OCI-LY3 (cell line): ENCODE results near the gene CNOT3.

Experiments used
- EZH2phosphoT487 ChIP-seq: fragments of 200-600 bp; shearing (Covaris generic); IDR thresholded peaks from 2 replicates; pipeline ENCODE4 v1.6.1; 2018; ENCODE audit warnings: antibody characterized with exemption, mixed run types, low read depth
- TF ChIP-seq, protein P1 (sequence below): fragments of 200-600, 300-600 bp; sonication (generic); IDR thresholded peaks from 2 replicates; pipeline ENCODE4 v1.5.1; 2014; ENCODE audit warnings: antibody characterized with exemption, low read length, low read depth

DNA sequence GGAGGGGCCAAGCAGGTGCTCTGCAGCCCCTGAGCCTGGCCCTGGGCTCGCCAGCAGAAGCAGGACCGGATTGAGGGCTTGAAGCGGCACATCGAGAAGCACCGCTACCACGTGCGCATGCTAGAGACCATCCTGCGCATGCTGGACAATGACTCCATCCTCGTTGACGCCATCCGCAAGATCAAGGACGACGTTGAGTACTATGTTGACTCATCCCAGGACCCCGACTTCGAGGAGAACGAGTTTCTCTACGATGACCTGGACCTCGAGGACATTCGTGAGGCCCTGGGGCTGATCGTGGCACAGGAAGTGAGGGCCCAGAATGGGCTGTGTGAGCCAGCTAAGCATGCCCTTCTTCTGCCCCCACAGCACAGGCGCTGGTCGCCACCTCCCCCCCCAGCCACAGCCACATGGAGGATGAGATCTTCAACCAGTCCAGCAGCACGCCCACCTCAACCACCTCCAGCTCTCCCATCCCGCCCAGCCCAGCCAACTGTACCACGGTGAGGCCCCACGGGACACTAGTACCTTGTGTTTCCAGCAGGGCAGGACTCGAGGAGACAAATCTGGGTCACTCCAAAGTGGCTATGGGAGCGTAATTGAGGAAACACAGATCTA lies 8.1 kb downstream of the CNOT3 start:
- TF ChIP-seq, protein P1, sequence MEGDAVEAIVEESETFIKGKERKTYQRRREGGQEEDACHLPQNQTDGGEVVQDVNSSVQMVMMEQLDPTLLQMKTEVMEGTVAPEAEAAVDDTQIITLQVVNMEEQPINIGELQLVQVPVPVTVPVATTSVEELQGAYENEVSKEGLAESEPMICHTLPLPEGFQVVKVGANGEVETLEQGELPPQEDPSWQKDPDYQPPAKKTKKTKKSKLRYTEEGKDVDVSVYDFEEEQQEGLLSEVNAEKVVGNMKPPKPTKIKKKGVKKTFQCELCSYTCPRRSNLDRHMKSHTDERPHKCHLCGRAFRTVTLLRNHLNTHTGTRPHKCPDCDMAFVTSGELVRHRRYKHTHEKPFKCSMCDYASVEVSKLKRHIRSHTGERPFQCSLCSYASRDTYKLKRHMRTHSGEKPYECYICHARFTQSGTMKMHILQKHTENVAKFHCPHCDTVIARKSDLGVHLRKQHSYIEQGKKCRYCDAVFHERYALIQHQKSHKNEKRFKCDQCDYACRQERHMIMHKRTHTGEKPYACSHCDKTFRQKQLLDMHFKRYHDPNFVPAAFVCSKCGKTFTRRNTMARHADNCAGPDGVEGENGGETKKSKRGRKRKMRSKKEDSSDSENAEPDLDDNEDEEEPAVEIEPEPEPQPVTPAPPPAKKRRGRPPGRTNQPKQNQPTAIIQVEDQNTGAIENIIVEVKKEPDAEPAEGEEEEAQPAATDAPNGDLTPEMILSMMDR: no peak
- TF ChIP-seq EZH2phosphoT487: no peak
